WTC11 (cell line): Measurements from ENCODE around the gene CCDC8. TPM values are rescaled to one million over a fixed set of nuclear protein-coding genes. Genes with fewer than 3 reads are reported as not detected.
"Not testable (repeated sequence)": the region's sequence is repeated elsewhere in the genome, so short reads cannot be mapped to it uniquely, and the experiment has no call there.

Experiments
- ATAC-seq: fragments of 200-7000 bp; cut with Tn5 transposase; 2 replicates; pipeline ENCODE4 v1.10.0; 2021; ENCODE audit warnings: mild to moderate bottlenecking, moderate library complexity
- CTCF ChIA-PET: fragments of 300-600 bp; sonication (Branson Sonifier 250); formaldehyde crosslinking; loops from one replicate; lab custom pipeline; 2021; ENCODE audit warnings: antibody characterized with exemption; lab: Charles Lee
- POLR2A ChIA-PET: fragments of 350-600 bp; sonication (Branson Sonifier 250); formaldehyde crosslinking; loops from one replicate; lab custom pipeline; 2021; ENCODE audit warnings: antibody characterized with exemption; lab: Charles Lee
- DNase-seq: peaks from one replicate; pipeline ENCODE4 v3.0.0; 2021; ENCODE audit warnings: low spot score
- H3K27ac Mint-ChIP-seq: 2 replicates; pipeline ENCODE4 v1.8.0; 2021; ENCODE audit warnings: mixed read lengths
- H3K27me3 Mint-ChIP-seq: 2 replicates; pipeline ENCODE4 v1.8.0; 2021; ENCODE audit warnings: low read depth, mild to moderate bottlenecking, moderate library complexity, mixed read lengths
- H3K36me3 Mint-ChIP-seq: 2 replicates; pipeline ENCODE4 v1.8.0; 2021; ENCODE audit warnings: mixed read lengths
- H3K4me1 Mint-ChIP-seq: 2 replicates; pipeline ENCODE4 v1.8.0; 2022; ENCODE audit warnings: mixed read lengths
- H3K4me3 Mint-ChIP-seq: 2 replicates; pipeline ENCODE4 v1.8.0; 2021; ENCODE audit warnings: mild to moderate bottlenecking, moderate library complexity, mixed read lengths
- H3K9me3 Mint-ChIP-seq: 2 replicates; pipeline ENCODE4 v1.8.0; 2021; ENCODE audit warnings: mixed read lengths
- CBFB ChIP-seq: sonication (generic); formaldehyde crosslinking; IDR thresholded peaks from 2 replicates; pipeline ENCODE4 v1.8.1; 2022; ENCODE audit warnings: mild to moderate bottlenecking, low read depth, missing genetic modification reagents
- E2F1 ChIP-seq: sonication (generic); formaldehyde crosslinking; IDR thresholded peaks from 2 replicates; pipeline ENCODE4 v1.8.0; 2022; ENCODE audit warnings: mild to moderate bottlenecking, missing genetic modification reagents
- ETV6 ChIP-seq: sonication (generic); formaldehyde crosslinking; IDR thresholded peaks from 2 replicates; pipeline ENCODE4 v1.8.1; 2022; ENCODE audit warnings: mild to moderate bottlenecking, missing genetic modification reagents
- JUN ChIP-seq: sonication (generic); formaldehyde crosslinking; IDR thresholded peaks from 2 replicates; pipeline ENCODE4 v1.8.0; 2023; ENCODE audit warnings: mild to moderate bottlenecking, missing genetic modification reagents
- MYBL2 ChIP-seq: sonication (generic); formaldehyde crosslinking; IDR thresholded peaks from 2 replicates; pipeline ENCODE4 v1.8.1; 2023; ENCODE audit warnings: mild to moderate bottlenecking, moderate library complexity, missing genetic modification reagents
- NFYB ChIP-seq: sonication (generic); formaldehyde crosslinking; conservative IDR thresholded peaks from 2 replicates; pipeline ENCODE4 v1.8.0; 2022; ENCODE audit warnings: low read depth, missing genetic modification reagents
- RORB ChIP-seq: fragments of 250-450 bp; sonication (Bioruptor Pico); IDR thresholded peaks from 2 replicates; pipeline ENCODE4 v1.9.0; 2021; ENCODE audit warnings: mild to moderate bottlenecking
- ZBTB21 ChIP-seq: sonication (generic); formaldehyde crosslinking; IDR thresholded peaks from 2 replicates; pipeline ENCODE4 v1.8.1; 2023; ENCODE audit warnings: mild to moderate bottlenecking, missing genetic modification reagents, borderline replicate concordance
- ZNF232 ChIP-seq: sonication (generic); formaldehyde crosslinking; IDR thresholded peaks from 2 replicates; pipeline ENCODE4 v1.8.0; 2022; ENCODE audit warnings: mild to moderate bottlenecking, missing genetic modification reagents
- ZNF416 ChIP-seq: fragments of 250-450 bp; sonication (Bioruptor Pico); IDR thresholded peaks from 2 replicates; pipeline ENCODE4 v1.9.0; 2021; ENCODE audit warnings: mild to moderate bottlenecking, inconsistent platforms
- ZNF425 ChIP-seq: fragments of 250-450 bp; sonication (Bioruptor Pico); conservative IDR thresholded peaks from 2 replicates; pipeline ENCODE4 v1.9.0; 2021; ENCODE audit warnings: mild to moderate bottlenecking
- ZNF512 ChIP-seq: sonication (generic); formaldehyde crosslinking; IDR thresholded peaks from 2 replicates; pipeline ENCODE4 v1.8.1; 2022; ENCODE audit warnings: missing genetic modification reagents, borderline replicate concordance
- ZNF671 ChIP-seq: fragments of 250-450 bp; sonication (Bioruptor Pico); IDR thresholded peaks from 2 replicates; pipeline ENCODE4 v1.8.0; 2021; ENCODE audit warnings: mild to moderate bottlenecking
- total RNA-seq: library from RNA; stranded (reverse); gene quantifications from 3 replicates; pipeline ENCODE4 v1.2.3, GENCODE V29; 2021
- TF ChIP-seq, protein P1 (sequence below): sonication (generic); formaldehyde crosslinking; IDR thresholded peaks from 2 replicates; pipeline ENCODE4 v1.8.1; 2023; ENCODE audit warnings: mild to moderate bottlenecking, missing genetic modification reagents
- TF ChIP-seq, protein P2 (sequence below): sonication (generic); formaldehyde crosslinking; IDR thresholded peaks from 2 replicates; pipeline ENCODE4 v1.8.1; 2022; ENCODE audit warnings: mild to moderate bottlenecking, moderate library complexity, missing genetic modification reagents

The CCDC8 gene
- total RNA-seq, 1 experiment from 2014 or later: 25.7 TPM

DNA sequence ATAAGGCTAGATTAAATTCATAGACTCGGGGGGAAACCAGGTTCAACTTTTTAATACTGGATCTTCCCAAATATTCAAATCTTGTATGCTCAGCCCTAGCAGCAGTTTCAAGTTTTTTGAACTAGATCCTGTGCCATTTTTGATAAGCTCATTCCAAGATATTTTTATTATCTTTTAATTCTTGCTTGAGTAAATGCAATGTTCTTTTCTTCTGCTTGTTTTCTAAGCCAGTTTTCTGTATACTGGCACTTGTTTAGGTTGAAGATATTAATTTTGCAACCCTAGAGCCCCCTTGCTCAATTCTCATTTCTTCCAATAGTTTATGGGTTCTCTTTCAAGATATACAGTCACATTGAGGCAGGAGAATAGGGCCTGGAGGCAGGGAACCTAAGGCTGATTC, 28.5 kb upstream of the CCDC8 start:
- ChIA-PET CTCF (interaction anchor here (1.5 kb wide), 1 partner anchor 10 kb away, joined by 6 read pairs; no protein-coding TSS in a partner anchor), POLR2A (no interaction called here)
- DNase-seq (no peak), ATAC-seq (no peak)
- H3K36me3 Mint-ChIP-seq: no peaks in the 10 kb centered on the region
- H3K27me3 Mint-ChIP-seq: no peaks in the 10 kb centered on the region
- H3K27ac Mint-ChIP-seq: no peak overlapping the region
- H3K4me1 Mint-ChIP-seq: no peaks in the 10 kb centered on the region
- H3K4me3 Mint-ChIP-seq: no peak overlapping the region
- no peaks in the 10 kb centered on the region for H3K9me3 Mint-ChIP-seq
- TF ChIP-seq ZNF425 (CRISPR knock-in tag) (no peak), ZBTB21 (CRISPR knock-in tag) (no peak)
- TF ChIP-seq, all 79 proteins: peak for 0

- H3K4me3 Mint-ChIP-seq, ATAC-seq, H3K4me1 Mint-ChIP-seq, H3K36me3 Mint-ChIP-seq, H3K9me3 Mint-ChIP-seq, DNase-seq, POLR2A ChIA-PET, H3K27ac Mint-ChIP-seq, H3K27me3 Mint-ChIP-seq: not testable (repeated sequence)
- CTCF ChIA-PET: interaction anchor here (0.6 kb wide), 2 partner anchors 31 to 296 kb away, joined by 3 read pairs; no protein-coding TSS in a partner anchor
Measured at GRCh38 chr19:46435689-46436088, 22.3 kb upstream of the CCDC8 start.

- ChIA-PET CTCF (interaction anchor here (0.6 kb wide), 1 partner anchor 30 kb away, joined by 3 read pairs; no protein-coding TSS in a partner anchor), POLR2A (no interaction called here)
- Mint-ChIP-seq H3K4me3 (no peak overlapping the region), H3K4me1 (0 out of 2 replicates have a peak, but pooled peaks cover 4% of the 10 kb centered on the region), H3K27ac (no peak overlapping the region), H3K27me3 (peaks cover 5% of the 10 kb centered on the region; the same call in 1 of the 2 replicates), H3K36me3 (no peaks in the 10 kb centered on the region), H3K9me3 (no peaks in the 10 kb centered on the region)
- no peak for ATAC-seq
- DNase-seq: no peak
- no peak for TF ChIP-seq JUN (CRISPR knock-in tag)
- TF ChIP-seq E2F1 (CRISPR knock-in tag): no peak
- no peak for TF ChIP-seq ZBTB21 (CRISPR knock-in tag)
- TF ChIP-seq MYBL2 (CRISPR knock-in tag): no peak
- no peak for TF ChIP-seq CBFB (CRISPR knock-in tag)
- no peak for TF ChIP-seq RORB (CRISPR knock-in tag)
- no peak for TF ChIP-seq ZNF232 (CRISPR knock-in tag)
- no peak for TF ChIP-seq NFYB (CRISPR knock-in tag)
- TF ChIP-seq ZNF512 (CRISPR knock-in tag): no peak
- TF ChIP-seq, protein P1, sequence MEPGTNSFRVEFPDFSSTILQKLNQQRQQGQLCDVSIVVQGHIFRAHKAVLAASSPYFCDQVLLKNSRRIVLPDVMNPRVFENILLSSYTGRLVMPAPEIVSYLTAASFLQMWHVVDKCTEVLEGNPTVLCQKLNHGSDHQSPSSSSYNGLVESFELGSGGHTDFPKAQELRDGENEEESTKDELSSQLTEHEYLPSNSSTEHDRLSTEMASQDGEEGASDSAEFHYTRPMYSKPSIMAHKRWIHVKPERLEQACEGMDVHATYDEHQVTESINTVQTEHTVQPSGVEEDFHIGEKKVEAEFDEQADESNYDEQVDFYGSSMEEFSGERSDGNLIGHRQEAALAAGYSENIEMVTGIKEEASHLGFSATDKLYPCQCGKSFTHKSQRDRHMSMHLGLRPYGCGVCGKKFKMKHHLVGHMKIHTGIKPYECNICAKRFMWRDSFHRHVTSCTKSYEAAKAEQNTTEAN (CRISPR knock-in tag): no peak
- TF ChIP-seq, protein P2, sequence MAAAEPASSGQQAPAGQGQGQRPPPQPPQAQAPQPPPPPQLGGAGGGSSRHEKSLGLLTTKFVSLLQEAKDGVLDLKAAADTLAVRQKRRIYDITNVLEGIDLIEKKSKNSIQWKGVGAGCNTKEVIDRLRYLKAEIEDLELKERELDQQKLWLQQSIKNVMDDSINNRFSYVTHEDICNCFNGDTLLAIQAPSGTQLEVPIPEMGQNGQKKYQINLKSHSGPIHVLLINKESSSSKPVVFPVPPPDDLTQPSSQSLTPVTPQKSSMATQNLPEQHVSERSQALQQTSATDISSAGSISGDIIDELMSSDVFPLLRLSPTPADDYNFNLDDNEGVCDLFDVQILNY: no peak
- TF ChIP-seq ETV6 (CRISPR knock-in tag): no peak
- no peak for TF ChIP-seq ZNF416 (CRISPR knock-in tag)
- TF ChIP-seq ZNF671 (CRISPR knock-in tag): no peak
Measured at GRCh38 chr19:46435009-46435408, 21.6 kb upstream of the CCDC8 start.

GRCh38 chr19:46433470-46433869, 20.1 kb upstream of the CCDC8 start:
- not testable (repeated sequence) for H3K36me3 Mint-ChIP-seq, H3K27ac Mint-ChIP-seq, H3K9me3 Mint-ChIP-seq, DNase-seq, H3K4me3 Mint-ChIP-seq, ATAC-seq
- H3K27me3 Mint-ChIP-seq: peaks cover 13% of the 10 kb centered on the region
- ChIA-PET POLR2A (interaction anchor here (0.7 kb wide), 1 partner anchor 266 kb away, joined by 6 read pairs; no protein-coding TSS in a partner anchor), CTCF (interaction anchor here (2.4 kb wide), 1 partner anchor 32 kb away, joined by 32 read pairs; no protein-coding TSS in a partner anchor)
- H3K4me1 Mint-ChIP-seq: peaks cover 11% of the 10 kb centered on the region
